GM18870 (cell line): ENCODE data around the gene NPR3.

ENCODE experiments used
- ATAC-seq: cut with Tn5 transposase; IDR thresholded peaks from one replicate; pipeline ENCODE4 v1.9.1; 2021; ENCODE audit warnings: moderate library complexity; ENCODE audit not compliant: unreplicated experiment

Gene NPR3

GRCh38 chr5:32805971-32806638 lies 95.0 kb downstream of the NPR3 start:
- no peak for ATAC-seq

DNA sequence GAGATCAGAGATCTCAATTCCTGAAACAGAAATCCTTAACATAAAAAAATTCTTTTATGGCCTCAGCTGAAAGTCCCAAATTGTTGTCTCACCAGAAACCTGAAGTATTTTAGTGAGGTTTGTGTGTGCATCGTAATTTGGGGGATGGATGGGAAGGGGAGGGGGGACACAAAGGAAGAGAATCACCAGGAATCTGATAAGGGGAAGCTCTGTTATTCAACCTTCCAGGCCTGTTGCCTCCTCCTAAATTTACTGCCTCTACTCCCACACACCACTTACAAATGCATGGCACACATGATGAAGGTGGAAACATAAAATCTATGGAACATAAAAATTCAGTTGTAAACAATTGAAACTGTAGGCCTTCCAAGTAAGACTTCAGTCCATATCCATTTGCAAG lies 97.7 kb downstream of the NPR3 start:
- no peak for ATAC-seq

DNA sequence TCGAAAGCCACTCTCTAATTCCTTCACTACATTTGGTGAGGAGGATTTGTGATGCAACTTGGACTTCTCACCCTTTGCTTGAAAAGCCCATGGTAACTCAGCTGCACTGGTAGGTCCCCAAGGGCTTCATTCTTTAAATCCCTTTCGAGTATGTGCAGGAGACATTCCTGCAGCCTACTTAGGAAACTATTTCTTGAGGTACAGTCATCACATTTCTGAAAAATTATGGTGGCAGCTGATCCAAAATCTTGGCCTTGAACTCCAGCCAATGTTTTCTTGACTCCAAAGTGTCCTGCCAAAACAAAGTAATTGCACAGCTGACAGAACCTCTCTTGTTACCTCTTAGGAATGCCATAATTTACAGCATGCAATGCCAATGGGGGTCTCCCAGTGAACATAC lies 99.7 kb downstream of the NPR3 start:
- ATAC-seq, result no peak

DNA sequence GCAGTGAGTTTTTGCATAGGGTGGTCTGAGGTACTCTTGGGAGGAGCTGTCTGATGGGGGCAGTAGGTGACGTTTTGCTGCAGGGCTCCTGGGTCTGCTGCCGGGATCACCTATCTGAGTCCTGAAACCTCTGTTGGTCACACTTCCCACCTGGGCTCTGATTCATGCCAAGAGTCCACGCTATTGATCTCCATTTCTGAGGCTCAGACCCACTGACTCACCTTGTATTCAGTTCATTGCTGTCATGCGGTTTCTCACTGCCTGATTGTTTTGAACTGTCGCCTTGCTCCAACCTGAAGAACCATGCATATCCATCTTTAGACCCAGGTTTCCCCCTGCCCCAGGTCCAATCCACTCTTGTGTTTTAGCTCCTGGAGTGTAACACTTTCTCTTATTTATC lies 101.3 kb downstream of the NPR3 start:
- ATAC-seq, result no peak

DNA sequence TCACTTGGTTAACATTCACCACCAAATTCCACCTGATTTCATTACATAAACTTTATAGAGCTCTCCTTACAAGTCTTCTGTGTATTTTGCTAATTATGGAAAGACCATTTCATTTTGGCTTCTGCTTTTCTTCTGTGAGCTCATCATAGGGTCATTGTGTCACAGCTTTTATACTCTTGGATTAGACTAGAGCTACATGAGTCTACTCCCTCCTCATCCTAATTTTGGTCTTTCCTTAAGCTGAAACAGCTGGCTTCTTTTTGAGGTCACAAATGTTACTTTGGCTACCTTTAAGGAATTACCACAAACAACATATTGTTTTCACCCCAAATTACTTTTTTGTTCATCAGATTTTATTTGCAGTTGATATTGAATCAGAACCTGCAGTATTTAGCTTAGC lies 103.0 kb downstream of the NPR3 start:
- no peak for ATAC-seq

DNA sequence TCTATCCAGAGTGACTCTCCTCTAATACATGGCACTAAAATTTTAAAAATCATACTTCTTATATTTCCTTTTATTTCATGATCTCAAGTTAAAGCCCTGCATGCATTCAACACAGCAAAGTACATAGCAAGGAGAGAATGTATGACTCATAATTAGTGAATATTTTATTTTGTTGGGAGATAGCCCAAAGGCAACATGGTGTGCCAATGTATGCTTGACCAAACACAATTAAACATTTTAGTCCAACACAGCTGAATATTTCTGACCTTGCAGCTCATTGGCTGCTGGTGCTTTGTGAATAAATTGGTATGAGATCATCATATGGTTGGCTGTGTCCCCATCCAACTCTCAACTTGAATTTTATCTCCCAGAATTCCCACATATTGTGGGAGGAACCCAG lies 103.5 kb downstream of the NPR3 start:
- ATAC-seq, result no peak

- ATAC-seq, result no peak
These were observed 116.9 kb downstream of the NPR3 start for GRCh38 chr5:32827981-32828380.

DNA sequence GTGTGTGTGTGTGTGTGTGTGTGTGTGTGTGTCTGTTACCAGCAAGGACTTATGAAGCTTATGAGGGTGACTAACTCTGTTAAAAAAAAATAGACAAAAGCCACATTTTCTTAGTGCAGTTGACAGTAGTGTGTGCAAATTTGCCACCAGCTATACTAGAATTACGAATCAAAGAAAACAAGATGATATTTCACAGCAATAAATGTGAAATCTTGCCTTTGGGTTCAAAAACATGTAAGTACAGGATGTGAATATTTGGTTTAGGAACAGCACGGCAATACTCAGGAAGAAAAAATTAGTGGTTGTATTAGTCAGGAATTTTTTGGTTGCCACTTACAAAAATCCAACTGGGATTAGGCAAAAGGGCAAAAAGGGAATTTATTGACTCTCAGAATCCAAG lies 117.4 kb downstream of the NPR3 start:
- no peak for ATAC-seq

DNA sequence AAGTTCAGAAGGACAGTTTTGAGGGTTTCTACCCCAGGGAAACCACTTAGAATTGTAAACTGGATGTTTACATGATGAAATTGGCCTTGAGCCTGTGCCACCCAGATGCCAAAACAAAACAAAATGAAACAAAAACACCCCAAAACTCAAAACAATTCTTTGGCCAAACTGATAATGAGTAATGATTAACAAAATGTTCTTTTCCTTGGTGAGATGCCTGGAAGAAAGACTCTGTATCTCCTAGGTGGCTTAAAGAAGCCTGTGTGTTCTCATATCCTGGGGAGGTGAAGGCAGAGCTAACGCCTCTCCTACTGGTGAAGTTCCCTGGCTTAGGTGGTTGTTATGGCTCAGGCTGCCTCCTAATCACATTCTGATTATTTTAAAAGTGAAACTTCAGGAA lies 120.5 kb downstream of the NPR3 start:
- no peak for ATAC-seq

- ATAC-seq, result no peak
These were observed 122.0 kb downstream of the NPR3 start for GRCh38 chr5:32833127-32833526.

- ATAC-seq, result no peak
These were observed 122.5 kb downstream of the NPR3 start for GRCh38 chr5:32833663-32834062.

GRCh38 chr5:32834251-32834650 lies 123.1 kb downstream of the NPR3 start:
- no peak for ATAC-seq

GRCh38 chr5:32836176-32836575 lies 125.1 kb downstream of the NPR3 start:
- no peak for ATAC-seq

DNA sequence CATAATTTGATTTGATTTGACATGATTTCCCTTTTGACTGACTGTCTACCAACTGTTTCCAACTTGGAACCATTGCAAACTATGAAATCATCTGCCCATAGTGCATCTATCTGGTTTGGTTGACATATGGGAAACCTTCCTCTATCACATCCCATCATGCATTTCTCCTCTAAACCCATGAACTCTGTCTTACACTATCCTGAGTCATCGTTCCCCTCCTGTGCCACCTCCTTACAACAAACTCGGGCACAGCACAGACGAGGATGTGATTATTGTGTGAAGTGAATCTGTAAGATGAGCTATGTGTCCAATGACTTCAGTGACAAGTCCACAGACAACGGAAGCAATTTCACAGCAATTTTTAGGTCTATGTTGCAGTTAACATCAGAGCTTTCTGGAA lies 126.1 kb downstream of the NPR3 start:
- ATAC-seq, result no peak

GRCh38 chr5:32839106-32839505 lies 128.0 kb downstream of the NPR3 start:
- no peak for ATAC-seq

- no peak for ATAC-seq
These were observed 129.5 kb downstream of the NPR3 start for GRCh38 chr5:32840606-32841005.
